Bronchus fibroblast of lung (primary cell): ENCODE measurements around the gene PPP2R1B. TPM values are rescaled to one million over a fixed set of nuclear protein-coding genes. Genes with fewer than 3 reads are reported as not detected.

Experiments used
- total RNA-seq: library from RNA; depleted of rRNA; stranded (reverse); fragments of >200 nt; gene quantifications from 2 replicates; pipeline ENCODE4 v1.2.3, GENCODE V29; 2015

PPP2R1B gene
- 37.0 and 39.8 TPM in 2 replicates for total RNA-seq

GRCh38 chr11:111765984-111766833 is at the start of gene PPP2R1B:
TSS of gene PPP2R1B (minus strand) at chr11:111766389. CDS start at chr11:111766361, 28 bp downstream.

Other genes with a start within 250 kb of the PPP2R1B start
- gene LAYN, start 225.7 kb downstream of the PPP2R1B start, total RNA-seq: 46.4 and 52.0 TPM in 2 replicates
- 8.3 and 9.1 TPM in 2 replicates for gene SIK2, start 163.9 kb downstream of the PPP2R1B start, total RNA-seq
- 29.9 and 38.9 TPM in 2 replicates for gene ALG9, start 105.2 kb upstream of the PPP2R1B start, total RNA-seq
- gene FDXACB1, start 112.8 kb upstream of the PPP2R1B start, total RNA-seq: 2.9 and 3.4 TPM in 2 replicates
- gene CFAP68, start 113.2 kb upstream of the PPP2R1B start, total RNA-seq: 18.5 and 23.9 TPM in 2 replicates
- gene CRYAB, start 145.4 kb upstream of the PPP2R1B start, total RNA-seq: 13.4 and 20.0 TPM in 2 replicates
- 0.59 TPM in 1 of 2 replicates, not detected in the other for gene HSPB2, start 146.3 kb upstream of the PPP2R1B start, total RNA-seq
- gene C11orf52, start 152.5 kb upstream of the PPP2R1B start, total RNA-seq: 0.34 and 0.59 TPM in 2 replicates
- 8.1 and 8.6 TPM in 2 replicates for gene DIXDC1, start 171.0 kb upstream of the PPP2R1B start, total RNA-seq